Measurements from ENCODE around the gene STYX.

Gene STYX, protein sequence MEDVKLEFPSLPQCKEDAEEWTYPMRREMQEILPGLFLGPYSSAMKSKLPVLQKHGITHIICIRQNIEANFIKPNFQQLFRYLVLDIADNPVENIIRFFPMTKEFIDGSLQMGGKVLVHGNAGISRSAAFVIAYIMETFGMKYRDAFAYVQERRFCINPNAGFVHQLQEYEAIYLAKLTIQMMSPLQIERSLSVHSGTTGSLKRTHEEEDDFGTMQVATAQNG

DNA sequence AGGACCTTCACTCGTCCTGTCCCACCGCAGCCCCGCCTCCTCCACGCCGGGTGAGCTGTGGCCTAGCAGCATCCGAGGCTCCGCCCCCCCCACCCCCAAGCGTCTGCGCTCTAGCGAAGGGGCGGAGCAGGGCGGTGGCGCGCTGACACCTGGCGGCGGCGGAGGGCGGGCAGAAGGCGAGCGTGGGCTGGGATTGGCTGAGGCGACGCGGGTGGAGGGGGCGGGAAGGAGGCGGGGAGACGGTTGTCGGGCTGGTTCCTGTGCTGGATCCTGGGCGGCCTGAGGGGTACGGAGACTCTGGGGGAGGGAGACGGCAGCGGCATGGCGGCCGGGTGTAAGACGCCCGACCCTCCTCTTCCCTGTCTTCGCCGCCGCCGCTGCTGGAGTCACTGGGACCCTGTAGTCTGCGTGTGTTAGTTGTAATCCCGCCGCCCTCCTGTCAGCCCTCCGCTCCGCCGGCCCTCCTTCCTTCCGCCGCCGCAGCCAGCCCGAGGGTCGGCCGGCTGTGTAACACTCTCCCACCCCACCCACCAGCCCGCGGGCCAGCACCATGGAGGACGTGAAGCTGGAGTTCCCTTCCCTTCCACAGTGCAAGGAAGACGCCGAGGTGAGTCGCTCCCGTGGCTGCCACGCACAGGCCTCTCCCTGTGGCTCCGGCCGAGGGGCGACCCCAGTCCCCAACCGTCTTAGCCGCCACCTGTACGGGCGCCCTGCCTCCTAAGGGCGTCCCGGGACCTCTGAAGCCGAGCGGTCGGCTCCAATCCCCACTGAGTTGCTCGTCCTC lies at the start of gene STYX:
STYX (plus strand) TSS at position 242 of the 784 bp plus-strand sequence; CDS start at position 551, 309 bp downstream.
- peak within 1 kb of the TSS; percentile 77 for H3K4me3 ChIP-seq (ENCODE audit: low read depth, low read length)
- TF ChIP-seq, protein P1, sequence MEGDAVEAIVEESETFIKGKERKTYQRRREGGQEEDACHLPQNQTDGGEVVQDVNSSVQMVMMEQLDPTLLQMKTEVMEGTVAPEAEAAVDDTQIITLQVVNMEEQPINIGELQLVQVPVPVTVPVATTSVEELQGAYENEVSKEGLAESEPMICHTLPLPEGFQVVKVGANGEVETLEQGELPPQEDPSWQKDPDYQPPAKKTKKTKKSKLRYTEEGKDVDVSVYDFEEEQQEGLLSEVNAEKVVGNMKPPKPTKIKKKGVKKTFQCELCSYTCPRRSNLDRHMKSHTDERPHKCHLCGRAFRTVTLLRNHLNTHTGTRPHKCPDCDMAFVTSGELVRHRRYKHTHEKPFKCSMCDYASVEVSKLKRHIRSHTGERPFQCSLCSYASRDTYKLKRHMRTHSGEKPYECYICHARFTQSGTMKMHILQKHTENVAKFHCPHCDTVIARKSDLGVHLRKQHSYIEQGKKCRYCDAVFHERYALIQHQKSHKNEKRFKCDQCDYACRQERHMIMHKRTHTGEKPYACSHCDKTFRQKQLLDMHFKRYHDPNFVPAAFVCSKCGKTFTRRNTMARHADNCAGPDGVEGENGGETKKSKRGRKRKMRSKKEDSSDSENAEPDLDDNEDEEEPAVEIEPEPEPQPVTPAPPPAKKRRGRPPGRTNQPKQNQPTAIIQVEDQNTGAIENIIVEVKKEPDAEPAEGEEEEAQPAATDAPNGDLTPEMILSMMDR (IDR thresholded peaks at IDR 0.05; ENCODE audit: borderline replicate concordance, insufficient read depth, low read depth, low read length), result no peak

DNA sequence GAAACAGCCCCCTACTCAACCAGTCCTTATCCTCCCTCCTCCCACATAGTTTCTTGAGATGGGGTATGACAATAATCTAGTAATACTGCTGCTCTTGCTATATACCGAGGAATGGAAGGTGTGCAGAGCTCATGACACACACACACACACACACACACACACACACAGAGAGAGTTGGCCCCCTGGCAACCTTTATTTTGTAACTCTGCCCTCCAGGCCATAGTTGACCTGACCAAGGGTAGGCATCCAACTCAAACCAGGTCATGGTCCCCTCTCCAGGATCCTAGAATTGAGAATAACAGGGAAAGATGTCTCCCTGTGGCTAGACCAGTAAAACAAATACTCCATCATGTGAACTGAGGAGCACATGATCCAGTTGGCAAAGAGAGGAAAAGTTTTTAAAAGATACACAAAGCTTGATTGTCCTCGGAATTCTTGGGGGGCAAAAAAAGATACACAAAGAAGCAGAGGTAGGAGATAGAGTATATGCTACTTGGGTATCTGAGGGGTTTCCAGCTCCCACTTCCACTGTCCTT lies 45.9 kb upstream of the STYX start:
- no peak overlapping the region for H3K4me3 ChIP-seq (ENCODE audit: low read depth, low read length)
- TF ChIP-seq, protein P1 (IDR thresholded peaks at IDR 0.05; ENCODE audit: borderline replicate concordance, insufficient read depth, low read depth, low read length), result no peak

DNA sequence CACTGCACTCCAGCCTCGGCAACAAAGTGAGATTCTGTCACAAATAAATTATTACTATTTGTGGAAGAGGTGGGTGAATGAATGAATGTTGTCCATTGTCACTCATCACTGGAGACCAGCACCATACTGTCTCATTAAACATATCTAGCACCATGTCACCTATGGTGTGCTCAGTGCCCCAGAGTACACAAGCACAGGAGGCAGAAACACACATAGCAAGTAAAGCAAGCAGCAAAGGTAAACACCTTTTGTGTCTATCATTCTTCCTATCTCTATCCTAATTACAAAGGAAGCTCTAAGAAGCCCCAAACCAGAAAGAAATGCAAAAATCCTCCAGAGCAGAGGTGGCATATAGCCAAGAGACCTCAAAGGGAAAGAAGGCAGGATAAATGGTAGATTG lies 43.8 kb upstream of the STYX start:
- H3K4me3 ChIP-seq (ENCODE audit: low read depth, low read length), result no peak overlapping the region
- TF ChIP-seq, protein P1 (IDR thresholded peaks at IDR 0.05; ENCODE audit: borderline replicate concordance, insufficient read depth, low read depth, low read length), result no peak

DNA sequence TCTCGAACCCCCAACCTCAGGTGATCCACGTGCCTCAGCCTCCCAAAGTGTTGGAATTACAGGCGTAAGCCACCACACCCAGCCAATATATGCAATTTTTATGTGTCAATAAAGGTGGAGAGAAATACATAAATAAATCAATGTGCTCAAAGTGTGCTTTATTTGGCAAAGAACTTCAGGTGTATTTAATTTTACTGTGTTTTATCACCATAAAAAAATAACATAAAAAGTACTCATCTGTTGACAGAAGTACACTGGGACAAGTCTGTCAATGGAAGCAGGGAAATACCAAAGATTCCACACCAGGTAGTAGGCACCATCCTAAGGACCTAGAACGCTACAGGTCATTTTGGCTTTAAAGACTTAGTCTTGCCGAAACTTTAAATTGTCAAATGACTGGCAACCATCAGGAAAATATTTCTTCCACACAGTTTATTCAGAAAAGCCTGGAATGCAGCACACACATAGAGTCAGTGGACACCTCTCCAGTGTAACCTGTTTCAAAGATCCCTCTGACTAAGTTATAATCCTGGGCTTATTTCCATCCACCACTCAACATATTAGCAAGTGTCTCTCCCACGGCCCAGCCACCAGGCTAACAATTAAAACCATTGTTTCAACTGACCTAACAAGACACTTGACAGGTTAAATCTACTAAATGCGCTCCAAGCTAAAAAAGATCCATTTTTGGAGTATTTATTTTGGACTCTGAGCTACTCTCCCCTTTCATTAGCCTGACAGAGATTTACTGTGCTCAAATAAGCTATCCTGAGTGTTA lies 38.8 kb upstream of the STYX start:
- no peak overlapping the region for H3K4me3 ChIP-seq (ENCODE audit: low read depth, low read length)
- TF ChIP-seq, protein P1 (IDR thresholded peaks at IDR 0.05; ENCODE audit: borderline replicate concordance, insufficient read depth, low read depth, low read length), result no peak

DNA sequence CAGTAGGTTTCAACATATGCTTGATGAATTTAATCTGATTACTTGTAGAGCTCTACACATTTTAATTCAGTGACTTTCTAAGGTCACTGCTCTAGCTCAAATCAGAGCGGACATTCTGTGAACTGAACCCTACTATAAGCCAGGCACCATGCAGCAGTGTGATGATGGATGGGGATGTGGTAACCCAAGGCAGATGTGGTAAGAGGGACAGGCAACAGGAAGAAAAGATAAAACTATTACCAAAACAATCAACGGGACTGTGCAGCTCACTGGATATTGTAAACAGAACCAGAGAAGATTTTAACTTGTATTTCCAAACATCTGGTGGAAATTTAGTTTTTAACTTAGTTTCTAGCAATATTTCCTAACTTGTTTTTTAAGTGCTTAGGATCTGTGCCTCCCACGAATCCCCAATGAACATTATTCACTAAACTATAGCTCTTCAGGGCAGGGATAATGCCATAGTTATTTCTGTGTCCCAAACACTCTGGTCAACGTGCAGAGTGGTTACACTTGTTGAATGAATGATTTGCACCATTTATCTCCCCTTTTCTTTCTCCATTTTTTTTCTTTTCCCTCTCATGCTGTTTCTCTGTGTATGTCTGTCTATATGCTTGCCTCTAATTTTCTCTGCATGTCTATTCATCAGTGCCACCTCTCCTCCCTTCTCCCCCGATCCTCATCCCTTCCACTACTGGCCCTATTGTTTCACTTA lies 37.6 kb upstream of the STYX start:
- TF ChIP-seq, protein P1 (IDR thresholded peaks at IDR 0.05; ENCODE audit: borderline replicate concordance, insufficient read depth, low read depth, low read length), result no peak
- no peak overlapping the region for H3K4me3 ChIP-seq (ENCODE audit: low read depth, low read length)

DNA sequence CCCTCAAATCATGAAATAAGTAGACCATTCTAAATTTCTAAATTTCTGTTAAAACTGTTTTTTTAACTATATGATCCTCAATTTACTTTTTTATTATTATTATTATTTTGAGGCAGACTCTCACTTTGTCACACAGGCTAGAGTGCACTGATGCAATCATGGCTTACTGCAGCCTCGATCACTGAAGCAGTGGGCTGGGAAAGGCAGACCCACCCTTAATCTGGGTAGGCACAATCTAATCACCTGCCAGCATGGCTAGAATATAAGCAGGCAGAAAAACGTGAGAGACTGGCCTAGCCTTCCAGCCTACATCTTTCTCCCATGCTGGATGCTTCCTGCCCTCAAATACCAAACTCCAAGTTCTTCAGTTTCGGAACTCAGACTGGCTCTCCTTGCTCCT lies 36.9 kb upstream of the STYX start:
- no peak overlapping the region for H3K4me3 ChIP-seq (ENCODE audit: low read depth, low read length)
- TF ChIP-seq, protein P1 (IDR thresholded peaks at IDR 0.05; ENCODE audit: borderline replicate concordance, insufficient read depth, low read depth, low read length), result no peak
